Measurements from ENCODE around the gene NRP1.

NRP1 gene

DNA sequence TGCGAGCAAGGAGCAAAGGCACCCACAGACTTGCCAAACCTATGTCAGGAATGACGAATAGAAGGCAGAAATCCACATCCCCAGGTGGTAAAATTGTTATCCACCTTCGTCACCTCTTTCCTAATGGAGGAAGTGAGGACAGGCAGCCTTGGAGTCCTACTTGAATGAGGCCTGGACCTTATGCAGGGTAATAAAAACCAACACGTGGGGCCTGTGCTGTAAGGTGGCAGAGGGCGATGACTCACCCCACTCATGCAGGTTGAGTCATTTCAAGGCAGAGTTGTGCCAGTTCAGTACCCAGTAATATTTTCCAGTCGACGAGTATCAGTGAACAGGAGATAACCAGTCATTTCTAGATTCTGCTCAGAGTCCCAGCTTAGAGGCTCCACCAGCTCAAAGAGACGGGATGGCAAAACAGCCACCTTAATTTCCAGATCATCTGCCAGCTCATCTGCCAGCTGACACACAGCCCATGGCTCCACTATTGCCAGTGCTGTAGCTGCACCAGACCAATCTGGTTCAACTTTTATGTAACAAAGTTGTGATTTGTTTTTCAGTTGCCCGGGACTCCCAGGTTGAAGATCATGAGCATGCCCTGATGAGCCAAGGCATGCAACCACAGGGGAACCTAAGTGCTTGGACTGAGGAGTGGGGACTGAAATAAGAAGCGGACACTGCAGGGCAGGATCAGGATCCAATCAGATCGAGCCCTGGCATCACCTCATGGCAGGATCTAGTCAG is 200.3 kb downstream of the NRP1 start:
- in situ Hi-C loops (cut with MboI; ENCODE audit: low sequenced_read_pairs, unreplicated experiment), result no loop called here
- TF ChIP-seq, protein P1, sequence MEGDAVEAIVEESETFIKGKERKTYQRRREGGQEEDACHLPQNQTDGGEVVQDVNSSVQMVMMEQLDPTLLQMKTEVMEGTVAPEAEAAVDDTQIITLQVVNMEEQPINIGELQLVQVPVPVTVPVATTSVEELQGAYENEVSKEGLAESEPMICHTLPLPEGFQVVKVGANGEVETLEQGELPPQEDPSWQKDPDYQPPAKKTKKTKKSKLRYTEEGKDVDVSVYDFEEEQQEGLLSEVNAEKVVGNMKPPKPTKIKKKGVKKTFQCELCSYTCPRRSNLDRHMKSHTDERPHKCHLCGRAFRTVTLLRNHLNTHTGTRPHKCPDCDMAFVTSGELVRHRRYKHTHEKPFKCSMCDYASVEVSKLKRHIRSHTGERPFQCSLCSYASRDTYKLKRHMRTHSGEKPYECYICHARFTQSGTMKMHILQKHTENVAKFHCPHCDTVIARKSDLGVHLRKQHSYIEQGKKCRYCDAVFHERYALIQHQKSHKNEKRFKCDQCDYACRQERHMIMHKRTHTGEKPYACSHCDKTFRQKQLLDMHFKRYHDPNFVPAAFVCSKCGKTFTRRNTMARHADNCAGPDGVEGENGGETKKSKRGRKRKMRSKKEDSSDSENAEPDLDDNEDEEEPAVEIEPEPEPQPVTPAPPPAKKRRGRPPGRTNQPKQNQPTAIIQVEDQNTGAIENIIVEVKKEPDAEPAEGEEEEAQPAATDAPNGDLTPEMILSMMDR (IDR thresholded peaks at IDR 0.05; ENCODE audit: borderline replicate concordance, control extremely low read depth, extremely low read depth, insufficient read depth, missing control alignments), result no peak
- no peak for DNase-seq (ENCODE audit: low spot score)

DNA sequence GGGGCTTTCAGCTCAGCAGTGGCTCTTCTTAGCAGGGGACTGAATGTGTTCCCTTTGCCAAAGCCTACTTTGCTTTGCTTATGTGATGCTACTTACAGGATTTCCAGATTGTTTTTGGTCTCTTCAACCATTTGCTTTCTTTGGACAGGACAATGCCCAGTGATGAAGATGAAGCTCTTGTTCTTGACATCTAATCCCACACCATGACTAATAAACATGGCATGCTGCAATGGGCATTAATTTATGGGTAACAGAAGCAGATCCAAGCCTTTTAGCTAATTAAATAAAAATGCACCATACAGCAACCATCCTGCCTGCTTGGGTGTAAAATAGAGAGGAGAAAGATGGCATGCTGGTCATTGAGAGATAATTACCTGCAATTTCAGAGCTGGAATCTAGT is 200.9 kb downstream of the NRP1 start:
- TF ChIP-seq, protein P1 (IDR thresholded peaks at IDR 0.05; ENCODE audit: borderline replicate concordance, control extremely low read depth, extremely low read depth, insufficient read depth, missing control alignments), result no peak
- no peak for DNase-seq (ENCODE audit: low spot score)
- in situ Hi-C loops (cut with MboI; ENCODE audit: low sequenced_read_pairs, unreplicated experiment), result no loop called here

DNA sequence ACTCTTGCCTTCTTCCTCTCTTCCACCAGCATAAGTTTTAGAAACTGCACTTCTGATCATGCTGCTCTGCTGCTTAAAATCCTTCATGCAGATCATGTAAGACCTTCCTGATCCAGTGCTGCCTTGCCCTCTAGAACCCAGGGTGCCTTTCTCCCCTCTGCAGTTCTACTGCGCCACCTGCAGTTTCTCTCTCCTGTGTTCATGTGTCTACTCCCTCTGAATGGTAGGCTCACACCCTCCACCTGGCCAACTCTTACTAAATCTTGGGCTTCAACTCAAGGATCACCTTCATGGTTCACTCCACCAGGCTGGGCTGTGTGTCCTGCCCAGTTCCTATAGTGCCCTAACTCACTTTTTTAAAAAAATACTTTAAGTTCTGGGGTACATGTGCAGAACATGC is 201.8 kb downstream of the NRP1 start:
- DNase-seq (ENCODE audit: low spot score), result no peak
- in situ Hi-C loops (cut with MboI; ENCODE audit: low sequenced_read_pairs, unreplicated experiment), result no loop called here
- TF ChIP-seq, protein P1 (IDR thresholded peaks at IDR 0.05; ENCODE audit: borderline replicate concordance, control extremely low read depth, extremely low read depth, insufficient read depth, missing control alignments), result no peak

DNA sequence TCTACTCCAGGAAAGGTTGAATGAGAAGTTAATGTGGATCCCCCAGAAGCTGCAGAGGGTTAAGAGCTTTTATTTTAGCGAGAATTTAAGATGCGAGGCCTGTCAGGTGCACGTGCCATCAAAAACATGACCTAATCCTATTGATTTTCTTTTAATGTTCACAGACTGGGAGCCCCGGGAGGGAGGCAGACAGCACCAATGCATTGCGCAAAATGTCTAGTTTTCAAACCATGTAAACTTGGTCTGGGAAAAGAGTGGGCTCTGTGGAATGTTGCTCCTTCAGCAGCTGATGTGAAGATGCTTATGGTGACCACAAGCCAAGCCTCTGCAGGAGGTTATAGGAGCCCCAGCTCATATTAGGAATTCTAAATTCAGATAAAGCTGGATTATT is 204.5 kb downstream of the NRP1 start:
- TF ChIP-seq, protein P1 (IDR thresholded peaks at IDR 0.05; ENCODE audit: borderline replicate concordance, control extremely low read depth, extremely low read depth, insufficient read depth, missing control alignments), result no peak
- in situ Hi-C loops (cut with MboI; ENCODE audit: low sequenced_read_pairs, unreplicated experiment), result no loop called here
- DNase-seq (ENCODE audit: low spot score), result no peak

DNA sequence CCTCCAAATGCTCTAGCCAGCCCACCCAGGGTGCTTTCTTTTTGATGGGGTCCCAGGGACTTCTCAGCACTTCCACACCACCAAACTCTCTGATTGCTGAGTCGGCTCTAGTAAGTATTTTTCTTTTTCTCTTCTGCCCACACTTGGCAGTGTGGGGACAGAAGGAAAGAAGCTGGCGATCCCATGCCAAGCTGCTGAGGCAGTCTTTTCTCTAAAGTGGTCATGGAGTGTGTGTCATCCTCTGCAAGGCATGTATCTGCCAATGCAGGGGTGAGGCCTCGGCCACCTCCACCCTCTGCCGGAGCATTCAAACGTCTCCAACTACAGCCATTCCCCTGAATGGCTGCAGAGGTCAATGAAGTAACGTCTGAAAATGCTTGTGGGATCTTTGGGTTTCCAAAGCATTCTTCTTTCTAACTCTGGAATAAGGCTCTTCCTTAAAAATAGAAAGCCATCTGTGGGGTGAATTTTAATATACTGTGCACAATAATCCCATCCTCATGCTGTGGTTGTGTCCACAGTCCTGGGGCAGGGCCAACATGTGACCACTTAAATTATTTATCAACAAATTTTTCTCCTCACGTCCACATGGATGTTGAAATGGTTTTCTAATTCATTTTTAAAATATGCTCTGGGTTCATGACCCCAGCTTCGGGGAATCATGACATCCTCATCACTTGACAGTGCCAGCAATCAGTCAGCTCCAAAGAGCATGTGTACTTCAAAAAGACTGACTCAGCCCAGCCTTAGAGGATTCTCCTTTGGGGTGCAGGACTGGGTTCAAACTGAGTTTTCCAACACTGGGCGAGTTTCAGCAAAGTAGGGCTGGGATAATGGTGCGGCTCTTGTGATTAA is 205.1 kb downstream of the NRP1 start:
- no peak for DNase-seq (ENCODE audit: low spot score)
- TF ChIP-seq, protein P1 (IDR thresholded peaks at IDR 0.05; ENCODE audit: borderline replicate concordance, control extremely low read depth, extremely low read depth, insufficient read depth, missing control alignments), result no peak
- in situ Hi-C loops (cut with MboI; ENCODE audit: low sequenced_read_pairs, unreplicated experiment), result no loop called here

DNA sequence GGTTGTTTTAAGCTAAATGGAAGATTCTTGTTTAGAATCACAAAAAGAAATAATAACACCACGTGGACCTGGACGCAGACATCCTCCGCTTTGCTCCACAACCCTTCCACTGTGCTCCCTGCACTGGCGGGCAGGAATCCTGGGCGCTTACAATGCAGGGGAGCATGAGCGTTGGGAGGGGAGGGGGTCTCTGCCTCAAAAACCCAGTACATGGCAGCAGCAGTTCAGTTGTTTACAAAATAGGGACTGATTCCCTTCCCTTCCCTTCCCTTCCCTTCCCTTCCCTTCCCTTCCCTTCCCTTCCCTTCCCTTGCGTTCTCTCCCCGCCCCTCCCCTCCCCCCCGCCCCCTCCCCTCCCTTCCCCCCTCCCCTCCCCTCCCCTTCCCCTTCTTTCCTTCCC is 206.8 kb downstream of the NRP1 start:
- TF ChIP-seq, protein P1 (IDR thresholded peaks at IDR 0.05; ENCODE audit: borderline replicate concordance, control extremely low read depth, extremely low read depth, insufficient read depth, missing control alignments), result no peak
- no peak for DNase-seq (ENCODE audit: low spot score)
- in situ Hi-C loops (cut with MboI; ENCODE audit: low sequenced_read_pairs, unreplicated experiment), result no loop called here

Data from GM13976 (cell line).